Activated T-cell treated with anti-CD3 and anti-CD28 coated beads, Interleukin-2, amount 50 U/mL, for 24 hours (primary cell): ENCODE results near the gene NR0B1.
A peak's percentile ranks its signal among the peaks of the same experiment; 100 is the strongest.

Source experiments
- DNase-seq: peaks from one replicate; pipeline ENCODE4 v3.0.0-alpha.2; 2020
- H3K27ac Mint-ChIP-seq: 2 replicates; pipeline ENCODE4 v1.8.0; 2020; ENCODE audit warnings: mild to moderate bottlenecking, mixed read lengths
- H3K27me3 Mint-ChIP-seq: 2 replicates; pipeline ENCODE4 v1.8.0; 2020; ENCODE audit warnings: mixed read lengths
- H3K36me3 Mint-ChIP-seq: 2 replicates; pipeline ENCODE4 v1.8.0; 2020; ENCODE audit warnings: low read depth, mixed read lengths
- H3K4me1 Mint-ChIP-seq: 2 replicates; pipeline ENCODE4 v1.8.0; 2020; ENCODE audit warnings: low read depth, mixed read lengths
- H3K4me3 Mint-ChIP-seq: 2 replicates; pipeline ENCODE4 v1.8.0; 2020; ENCODE audit warnings: mild to moderate bottlenecking, moderate library complexity, mixed read lengths
- H3K9me3 Mint-ChIP-seq: 2 replicates; pipeline ENCODE4 v1.8.0; 2020; ENCODE audit warnings: mixed read lengths

NR0B1 gene

GRCh38 chrX:30296408-30297254 lies 12.6 kb downstream of the NR0B1 start:
- H3K36me3 Mint-ChIP-seq, result no peaks in the 10 kb centered on the region
- H3K9me3 Mint-ChIP-seq, result no peaks in the 10 kb centered on the region
- H3K27ac Mint-ChIP-seq, result no peak overlapping the region
- no peak overlapping the region for H3K4me3 Mint-ChIP-seq
- peaks cover 2% of the 10 kb centered on the region for H3K4me1 Mint-ChIP-seq
- H3K27me3 Mint-ChIP-seq, result peaks cover 37% of the 10 kb centered on the region
- DNase-seq, result no peak

GRCh38 chrX:30283456-30284200 lies 25.6 kb downstream of the NR0B1 start:
- peaks cover 7% of the 10 kb centered on the region for H3K4me1 Mint-ChIP-seq
- H3K27me3 Mint-ChIP-seq, result peaks cover 9% of the 10 kb centered on the region
- no peaks in the 10 kb centered on the region for H3K9me3 Mint-ChIP-seq
- DNase-seq, result no peak
- peak overlapping the region; percentile 6 for H3K27ac Mint-ChIP-seq
- no peak overlapping the region for H3K4me3 Mint-ChIP-seq
- H3K36me3 Mint-ChIP-seq, result no peaks in the 10 kb centered on the region

DNA sequence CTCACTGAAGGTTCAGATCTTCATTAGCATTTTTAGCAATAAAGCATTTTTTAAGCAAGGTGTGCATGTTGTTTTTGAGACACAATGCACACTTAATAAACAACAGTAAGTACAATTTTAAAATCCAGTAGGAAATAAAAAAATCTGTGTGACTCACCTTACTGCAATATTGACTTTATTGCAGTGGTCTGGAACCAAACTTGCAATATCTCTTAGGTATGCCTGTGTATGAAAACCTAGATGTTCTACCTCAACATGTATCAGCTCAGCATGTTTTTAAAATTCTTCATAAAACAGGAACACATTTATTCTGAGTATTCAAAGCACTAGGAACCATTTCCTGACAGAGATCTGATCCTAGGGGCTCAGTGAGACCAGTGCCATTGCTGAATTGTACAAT lies 26.7 kb downstream of the NR0B1 start:
- Mint-ChIP-seq H3K36me3 (no peaks in the 10 kb centered on the region), H3K27ac (no peak overlapping the region), H3K4me1 (peaks cover 7% of the 10 kb centered on the region), H3K9me3 (no peaks in the 10 kb centered on the region), H3K4me3 (no peak overlapping the region), H3K27me3 (peaks cover 8% of the 10 kb centered on the region)
- no peak for DNase-seq

- DNase-seq, result no peak
- Mint-ChIP-seq H3K27me3 (peaks cover 16% of the 10 kb centered on the region), H3K36me3 (no peaks in the 10 kb centered on the region), H3K27ac (no peak overlapping the region), H3K4me3 (no peak overlapping the region), H3K9me3 (no peaks in the 10 kb centered on the region), H3K4me1 (peaks cover 7% of the 10 kb centered on the region)
Measured at GRCh38 chrX:30280428-30280827, 28.8 kb downstream of the NR0B1 start.

GRCh38 chrX:30278365-30278764 lies 30.8 kb downstream of the NR0B1 start:
- no peak for DNase-seq
- H3K4me1 Mint-ChIP-seq, result peaks cover 5% of the 10 kb centered on the region
- H3K9me3 Mint-ChIP-seq, result no peaks in the 10 kb centered on the region
- peaks cover 10% of the 10 kb centered on the region for H3K27me3 Mint-ChIP-seq
- no peak overlapping the region for H3K4me3 Mint-ChIP-seq
- no peaks in the 10 kb centered on the region for H3K36me3 Mint-ChIP-seq
- H3K27ac Mint-ChIP-seq, result no peak overlapping the region

GRCh38 chrX:30275498-30275897 lies 33.7 kb downstream of the NR0B1 start:
- DNase-seq, result no peak
- H3K4me3 Mint-ChIP-seq, result no peak overlapping the region
- H3K4me1 Mint-ChIP-seq, result peaks cover 5% of the 10 kb centered on the region
- H3K36me3 Mint-ChIP-seq, result no peaks in the 10 kb centered on the region
- no peak overlapping the region for H3K27ac Mint-ChIP-seq
- H3K27me3 Mint-ChIP-seq, result peaks cover 16% of the 10 kb centered on the region
- no peaks in the 10 kb centered on the region for H3K9me3 Mint-ChIP-seq

- Mint-ChIP-seq H3K36me3 (no peaks in the 10 kb centered on the region), H3K4me1 (no peaks in the 10 kb centered on the region), H3K27me3 (peaks cover 22% of the 10 kb centered on the region), H3K27ac (no peak overlapping the region), H3K9me3 (no peaks in the 10 kb centered on the region), H3K4me3 (no peak overlapping the region)
- no peak for DNase-seq
Measured at GRCh38 chrX:30270639-30271038, 38.6 kb downstream of the NR0B1 start.

DNA sequence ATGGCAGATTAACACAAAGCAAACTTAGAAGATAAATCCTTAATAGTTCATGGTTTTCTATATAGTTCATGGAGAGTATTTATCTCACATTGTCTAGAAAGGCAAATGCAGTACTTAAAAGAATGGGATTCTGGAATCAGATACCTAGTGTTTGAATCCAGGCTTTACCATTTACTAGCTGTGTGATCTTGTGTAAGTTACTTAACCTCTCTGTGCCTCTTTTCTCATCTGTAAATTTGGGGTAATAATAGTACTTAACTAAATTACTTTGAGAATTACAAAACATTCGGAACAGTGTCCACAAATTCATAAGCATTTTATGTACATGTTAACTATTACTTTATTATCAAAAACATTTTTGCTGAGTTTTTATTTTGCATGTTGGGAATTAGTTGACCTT lies 46.4 kb downstream of the NR0B1 start:
- H3K9me3 Mint-ChIP-seq, result no peaks in the 10 kb centered on the region
- no peaks in the 10 kb centered on the region for H3K4me1 Mint-ChIP-seq
- H3K27me3 Mint-ChIP-seq, result peaks cover 5% of the 10 kb centered on the region
- no peak overlapping the region for H3K4me3 Mint-ChIP-seq
- H3K36me3 Mint-ChIP-seq, result no peaks in the 10 kb centered on the region
- no peak overlapping the region for H3K27ac Mint-ChIP-seq
- no peak for DNase-seq

GRCh38 chrX:30261012-30261411 lies 48.2 kb downstream of the NR0B1 start:
- DNase-seq, result no peak
- Mint-ChIP-seq H3K4me3 (no peak overlapping the region), H3K27ac (no peak overlapping the region)

DNA sequence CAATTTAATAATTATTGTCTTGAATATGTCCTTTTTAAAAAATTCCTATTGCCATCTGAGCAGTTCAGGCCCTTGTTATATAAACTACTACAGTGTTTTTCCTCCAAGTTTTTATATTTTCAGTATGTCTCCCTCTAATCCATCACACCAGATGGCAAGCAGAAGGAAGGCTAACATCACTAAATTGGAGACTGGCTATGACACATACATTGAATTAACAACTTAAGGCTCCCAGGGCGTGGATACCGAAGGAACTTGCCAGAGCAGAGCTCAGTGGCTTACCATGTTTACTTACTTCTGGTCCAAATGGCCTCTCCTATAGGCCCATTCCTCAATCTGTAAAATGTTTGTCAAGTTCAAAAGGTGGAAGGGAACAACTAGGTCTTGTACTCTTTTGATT lies 49.3 kb downstream of the NR0B1 start:
- Mint-ChIP-seq H3K27me3 (peaks cover 8% of the 10 kb centered on the region), H3K27ac (no peak overlapping the region), H3K9me3 (peaks cover 6% of the 10 kb centered on the region), H3K4me3 (no peak overlapping the region), H3K4me1 (no peaks in the 10 kb centered on the region), H3K36me3 (no peaks in the 10 kb centered on the region)
- DNase-seq, result no peak

More at GRCh38 chrX:30261012-30261411, 48.2 kb downstream of the NR0B1 start:
- Mint-ChIP-seq H3K36me3 (no peaks in the 10 kb centered on the region), H3K4me1 (no peaks in the 10 kb centered on the region), H3K27me3 (peaks cover 8% of the 10 kb centered on the region), H3K9me3 (no peaks in the 10 kb centered on the region)
